SK-N-SH (cell line): ENCODE results near the gene DDX46. TPM values are rescaled to one million over a fixed set of nuclear protein-coding genes. Genes with fewer than 3 reads are reported as not detected.

ENCODE experiments used
- CTCF ChIA-PET: fragments of 300-600, 350-600 bp; formaldehyde crosslinking; extraction: SDS; loops from one replicate; lab custom pipeline; 2021; lab: Yijun Ruan, JAX
- POLR2A ChIA-PET: fragments of 350-600 bp; sonication (Branson Sonifier 250); formaldehyde crosslinking; extraction: SDS; loops from one replicate; lab custom pipeline; 2020; ENCODE audit warnings: antibody characterized with exemption, inconsistent platforms; lab: Yijun Ruan, JAX
- DNase-seq: peaks from one replicate; pipeline ENCODE4 v3.0.0; 2012
- H2AFZ ChIP-seq: fragments of 200-600 bp; sonication (generic); 2 replicates; pipeline ENCODE4 v1.8.1; 2016; ENCODE audit warnings: antibody characterized with exemption, mild to moderate bottlenecking, low read depth
- H3F3A ChIP-seq: fragments of 200-600 bp; sonication (generic); replicated peaks from 2 replicates; pipeline ENCODE3; 2016; ENCODE audit warnings: antibody characterized with exemption, mild to moderate bottlenecking; ENCODE audit not compliant: insufficient read depth
- H3K27ac ChIP-seq, 2 experiments: fragments of 200-500 bp in 1 of 2; fragments of 200-600 bp in 1 of 2; sonication (Bioruptor generic) in 1 of 2; sonication (generic), shearing (Covaris generic) in 1 of 2; 2 replicates each; pipeline versions ENCODE4 v1.5.1 to v1.6.1; 2014 to 2016; ENCODE audit warnings: low read depth in 2 of 2, inconsistent platforms in 1 of 2, low read length in 1 of 2, mild to moderate bottlenecking in 1 of 2, mixed read lengths in 1 of 2
- H3K27me3 ChIP-seq: fragments of 200-600 bp; sonication (generic), shearing (Covaris generic); 2 replicates; pipeline ENCODE4 v1.6.1; 2016; ENCODE audit warnings: mixed run types; ENCODE audit not compliant: insufficient read depth
- H3K36me3 ChIP-seq, 2 experiments: fragments of 200-500 bp in 1 of 2; fragments of 200-600 bp in 1 of 2; sonication (Bioruptor generic) in 1 of 2; sonication (generic) in 1 of 2; replicated peaks in 1 of 2; 2 replicates each; pipeline versions ENCODE3 to v1.5.1; 2014 to 2016; ENCODE audit warnings: low read length in 1 of 2, mild to moderate bottlenecking in 1 of 2; ENCODE audit not compliant: insufficient read depth in 2 of 2, control insufficient read depth in 1 of 2
- H3K4me1 ChIP-seq, 2 experiments: fragments of 200-500 bp in 1 of 2; fragments of 200-600 bp in 1 of 2; sonication (Bioruptor generic) in 1 of 2; sonication (generic), shearing (Covaris generic) in 1 of 2; 2 replicates each; pipeline versions ENCODE4 v1.5.1 to v1.6.1; 2014 to 2016; ENCODE audit warnings: low read depth in 1 of 2, low read length in 1 of 2, mixed run types in 1 of 2; ENCODE audit not compliant: insufficient read depth in 2 of 2, control insufficient read depth in 1 of 2
- H3K4me2 ChIP-seq: fragments of 200-600 bp; sonication (generic), shearing (Covaris generic); 2 replicates; pipeline ENCODE4 v1.6.1; 2017; ENCODE audit warnings: mixed run types
- H3K4me3 ChIP-seq, 2 experiments: fragments of 200-500 bp in 1 of 2; fragments of 200-600 bp in 1 of 2; sonication (Bioruptor generic) in 1 of 2; sonication (generic), shearing (Covaris generic) in 1 of 2; 2 replicates each; pipeline versions ENCODE4 v1.5.1 to v1.8.1; 2014 to 2016; ENCODE audit warnings: low read depth in 2 of 2, inconsistent platforms in 1 of 2, low read length in 1 of 2, mild to moderate bottlenecking in 1 of 2, mixed read lengths in 1 of 2, moderate library complexity in 1 of 2
- H3K79me2 ChIP-seq: fragments of 200-600 bp; sonication (generic); 2 replicates; pipeline ENCODE4 v1.8.1; 2017; ENCODE audit warnings: mild to moderate bottlenecking; ENCODE audit not compliant: insufficient read depth
- H3K9ac ChIP-seq: fragments of 200-600 bp; sonication (generic); 2 replicates; pipeline ENCODE4 v1.6.1; 2017; ENCODE audit warnings: mixed run types
- H3K9me2 ChIP-seq: fragments of 200-600 bp; sonication (generic); 2 replicates; pipeline ENCODE4 v1.6.1; 2017; ENCODE audit warnings: mixed run types
- H3K9me3 ChIP-seq: fragments of 200-600 bp; sonication (generic); 2 replicates; pipeline ENCODE4 v1.6.1; 2017; ENCODE audit warnings: mixed run types, mild to moderate bottlenecking, moderate library complexity
- H4K20me1 ChIP-seq: fragments of 200-600 bp; sonication (generic); 2 replicates; pipeline ENCODE4 v1.6.1; 2017; ENCODE audit warnings: mild to moderate bottlenecking, mixed run types; ENCODE audit not compliant: insufficient read depth
- CHD2 ChIP-seq: fragments of 150-350 bp; IDR thresholded peaks from 2 replicates; pipeline ENCODE4 v1.6.1; 2018; ENCODE audit warnings: low read length; ENCODE audit not compliant: partially characterized antibody
- ELF1 ChIP-seq: IDR thresholded peaks from 2 replicates; pipeline ENCODE4 v1.4.0; 2012
- EP300 ChIP-seq, 2 experiments: IDR thresholded peaks; 2 replicates each; pipeline versions ENCODE4 v1.4.0 to v1.6.1; 2012; ENCODE audit warnings: borderline replicate concordance in 1 of 2, low read depth in 1 of 2, low read length in 1 of 2
- FOXJ3 ChIP-seq: sonication (generic); formaldehyde crosslinking; IDR thresholded peaks from 2 replicates; pipeline ENCODE4 v1.5.1; 2020; ENCODE audit warnings: mild to moderate bottlenecking, missing genetic modification reagents
- FOXM1 ChIP-seq: IDR thresholded peaks from 2 replicates; pipeline ENCODE4 v1.4.0; 2012; ENCODE audit warnings: low read depth, mild to moderate bottlenecking
- GABPA ChIP-seq: IDR thresholded peaks from 2 replicates; pipeline ENCODE4 v1.4.0; 2012; ENCODE audit warnings: low read depth, mild to moderate bottlenecking
- GATA2 ChIP-seq: sonication (generic); formaldehyde crosslinking; IDR thresholded peaks from 2 replicates; pipeline ENCODE4 v1.5.0; 2020; ENCODE audit warnings: mild to moderate bottlenecking, missing genetic modification reagents
- JUND ChIP-seq: IDR thresholded peaks from 2 replicates; pipeline ENCODE4 v1.4.0; 2012
- MEF2A ChIP-seq: IDR thresholded peaks from 2 replicates; pipeline ENCODE4 v1.4.0; 2012; ENCODE audit warnings: low read depth, borderline replicate concordance
- MXI1 ChIP-seq: IDR thresholded peaks from 2 replicates; pipeline ENCODE4 v1.6.1; 2012; ENCODE audit warnings: mild to moderate bottlenecking, low read depth, low read length, improper control_type of control experiment
- NFIC ChIP-seq: IDR thresholded peaks from 2 replicates; pipeline ENCODE4 v1.4.0; 2012; ENCODE audit warnings: borderline replicate concordance
- NRF1 ChIP-seq: IDR thresholded peaks from 2 replicates; pipeline ENCODE4 v1.6.1; 2012; ENCODE audit warnings: low read depth, mild to moderate bottlenecking, low read length
- POLR2AphosphoS5 ChIP-seq: IDR thresholded peaks from 2 replicates; pipeline ENCODE4 v1.6.1; 2012; ENCODE audit warnings: low read depth, low read length
- RAD21 ChIP-seq: IDR thresholded peaks from 2 replicates; pipeline ENCODE4 v1.6.1; 2012; ENCODE audit warnings: mild to moderate bottlenecking, low read length
- RCOR1 ChIP-seq: fragments of 150-350 bp; IDR thresholded peaks from 2 replicates; pipeline ENCODE4 v1.6.1; 2017; ENCODE audit warnings: antibody characterized with exemption, low read length
- RFX5 ChIP-seq: IDR thresholded peaks from 2 replicates; pipeline ENCODE4 v1.6.1; 2012; ENCODE audit warnings: mild to moderate bottlenecking, improper control_type of control experiment, low read length
- SIN3A ChIP-seq: IDR thresholded peaks from 2 replicates; pipeline ENCODE4 v1.6.1; 2012; ENCODE audit warnings: low read depth, mild to moderate bottlenecking, low read length, moderate library complexity, borderline replicate concordance
- SMC3 ChIP-seq: IDR thresholded peaks from 2 replicates; pipeline ENCODE4 v1.6.1; 2012; ENCODE audit warnings: low read depth, low read length, improper control_type of control experiment
- TCF12 ChIP-seq: IDR thresholded peaks from 2 replicates; pipeline ENCODE4 v1.4.0; 2012
- YY1 ChIP-seq: IDR thresholded peaks from 2 replicates; pipeline ENCODE4 v1.4.0; 2012; ENCODE audit warnings: low read depth, mild to moderate bottlenecking
- WGBS: methylation state at CpG from one replicate; pipeline ENCODE4 v1.1.6; 2017; ENCODE audit warnings: low lambda C conversion rate; 5-methylcytosine and 5-hydroxymethylcytosine counted together
- polyA plus RNA-seq, 3 experiments: library from polyadenylated mRNA; depleted of rRNA; stranded (reverse); fragments of >200 nt; gene quantifications; 2 replicates each; pipeline ENCODE4 v1.2.3, GENCODE V29; 2012
- TF ChIP-seq, protein P1 (sequence below): IDR thresholded peaks from 2 replicates; pipeline ENCODE4 v1.4.0; 2012; ENCODE audit warnings: low read depth
- TF ChIP-seq, protein P2 (sequence below): IDR thresholded peaks from 2 replicates; pipeline ENCODE4 v1.4.0; 2012; ENCODE audit warnings: low read depth, borderline replicate concordance
- TF ChIP-seq, protein P3 (sequence below): IDR thresholded peaks from 2 replicates; pipeline ENCODE4 v1.4.0; 2012; ENCODE audit warnings: low read depth, borderline replicate concordance
- TF ChIP-seq, protein P4 (sequence below): fragments of 200-600 bp; sonication (generic); IDR thresholded peaks from 2 replicates; pipeline ENCODE4 v1.6.1; 2017; ENCODE audit warnings: antibody characterized with exemption, mild to moderate bottlenecking, moderate library complexity
- TF ChIP-seq, protein P5 (sequence below): fragments of 150-350 bp; IDR thresholded peaks from 2 replicates; pipeline ENCODE4 v1.6.1; 2016; ENCODE audit warnings: mild to moderate bottlenecking, low read depth, low read length
- TF ChIP-seq, protein P6 (sequence below): fragments of 150-350 bp; IDR thresholded peaks from 2 replicates; pipeline ENCODE4 v1.6.1; 2017; ENCODE audit warnings: antibody characterized with exemption, low read length, low read depth, borderline replicate concordance

Gene DDX46
- polyA plus RNA-seq, 1 of the 3 experiments (the other 2 are of a cell fraction) = 20.3 TPM

DNA sequence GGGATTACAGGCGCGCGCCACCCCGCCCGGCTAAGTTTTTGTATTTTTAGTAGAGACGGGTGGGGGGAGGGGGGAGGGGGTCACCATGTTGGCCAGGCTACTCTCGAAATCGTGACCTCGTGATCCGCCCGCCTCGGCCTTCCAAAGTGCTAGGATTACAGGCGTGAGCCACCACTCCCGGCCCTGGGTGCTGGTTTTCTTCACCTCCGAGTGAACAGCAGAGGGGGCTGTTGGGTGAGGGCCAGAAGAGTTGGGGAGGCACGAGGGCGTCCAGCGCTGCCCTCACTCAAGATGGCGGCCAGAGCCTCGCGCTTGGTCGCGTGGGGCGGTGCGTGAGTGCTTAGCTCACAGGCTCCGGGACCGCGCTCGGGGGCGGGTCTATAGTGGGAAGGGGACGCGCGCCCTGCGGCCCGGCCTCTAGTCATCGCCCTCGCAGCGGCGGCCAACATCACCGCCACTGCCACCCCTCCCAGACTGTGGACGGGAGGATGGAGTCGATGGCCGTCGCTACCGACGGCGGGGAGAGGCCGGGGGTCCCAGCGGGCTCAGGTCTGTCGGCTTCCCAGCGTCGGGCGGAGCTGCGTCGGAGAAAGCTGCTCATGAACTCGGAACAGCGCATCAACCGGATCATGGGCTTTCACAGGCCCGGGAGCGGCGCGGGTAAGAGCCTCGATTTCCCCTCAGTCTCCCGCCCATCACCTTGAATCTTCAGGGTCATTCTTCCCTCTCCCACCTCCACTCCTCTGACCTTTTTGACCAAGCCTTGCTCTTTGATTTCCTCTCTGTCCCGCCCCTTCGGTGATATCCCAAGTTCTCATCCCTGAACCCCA lies 20.2 kb upstream of the DDX46 start, which contains the start of gene CAMLG:
TSS of gene CAMLG (plus strand) at position 416 of the 830 bp plus-strand sequence. CDS start at position 489, 73 bp downstream.
- CTCF ChIA-PET = interaction anchor here (0.5 to 3.5 kb wide), 12 partner anchors 13 to 591 kb away, joined by 3 to 14 read pairs (median 3); partner anchors contain the start of genes C5orf24, DDX46 and PCBD2
- WGBS = 2% methylated on average over 28 of the region's 66 CpGs
- H3K9me3 ChIP-seq = no peaks in the 10 kb centered on the region
- TF ChIP-seq RCOR1 = no peak
- peak; percentile 70 for TF ChIP-seq POLR2AphosphoS5
- TF ChIP-seq, protein P1, sequence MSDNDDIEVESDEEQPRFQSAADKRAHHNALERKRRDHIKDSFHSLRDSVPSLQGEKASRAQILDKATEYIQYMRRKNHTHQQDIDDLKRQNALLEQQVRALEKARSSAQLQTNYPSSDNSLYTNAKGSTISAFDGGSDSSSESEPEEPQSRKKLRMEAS = peak; percentile 92
- TF ChIP-seq SIN3A = no peak
- TF ChIP-seq MXI1 = peak; percentile 56
- TF ChIP-seq, protein P2, sequence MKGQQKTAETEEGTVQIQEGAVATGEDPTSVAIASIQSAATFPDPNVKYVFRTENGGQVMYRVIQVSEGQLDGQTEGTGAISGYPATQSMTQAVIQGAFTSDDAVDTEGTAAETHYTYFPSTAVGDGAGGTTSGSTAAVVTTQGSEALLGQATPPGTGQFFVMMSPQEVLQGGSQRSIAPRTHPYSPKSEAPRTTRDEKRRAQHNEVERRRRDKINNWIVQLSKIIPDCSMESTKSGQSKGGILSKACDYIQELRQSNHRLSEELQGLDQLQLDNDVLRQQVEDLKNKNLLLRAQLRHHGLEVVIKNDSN = peak; percentile 84; the same call in 1 of the 2 replicates
- TF ChIP-seq TCF12 = no peak
- TF ChIP-seq RAD21 = peak; percentile 44; the same call in 1 of the 2 replicates
- no peak for TF ChIP-seq EP300 (IDR thresholded peaks at IDR 0.05; ENCODE audit: borderline replicate concordance in 1 of 2, low read depth in 1 of 2, low read length in 1 of 2)
- TF ChIP-seq FOXJ3 (CRISPR knock-in tag) = no peak
- no peak for TF ChIP-seq MEF2A
- no peak for TF ChIP-seq RFX5
- peak; percentile 38; the same call in 1 of the 2 replicates for TF ChIP-seq GABPA
- TF ChIP-seq YY1 = peak; percentile 97
- TF ChIP-seq, protein P3, sequence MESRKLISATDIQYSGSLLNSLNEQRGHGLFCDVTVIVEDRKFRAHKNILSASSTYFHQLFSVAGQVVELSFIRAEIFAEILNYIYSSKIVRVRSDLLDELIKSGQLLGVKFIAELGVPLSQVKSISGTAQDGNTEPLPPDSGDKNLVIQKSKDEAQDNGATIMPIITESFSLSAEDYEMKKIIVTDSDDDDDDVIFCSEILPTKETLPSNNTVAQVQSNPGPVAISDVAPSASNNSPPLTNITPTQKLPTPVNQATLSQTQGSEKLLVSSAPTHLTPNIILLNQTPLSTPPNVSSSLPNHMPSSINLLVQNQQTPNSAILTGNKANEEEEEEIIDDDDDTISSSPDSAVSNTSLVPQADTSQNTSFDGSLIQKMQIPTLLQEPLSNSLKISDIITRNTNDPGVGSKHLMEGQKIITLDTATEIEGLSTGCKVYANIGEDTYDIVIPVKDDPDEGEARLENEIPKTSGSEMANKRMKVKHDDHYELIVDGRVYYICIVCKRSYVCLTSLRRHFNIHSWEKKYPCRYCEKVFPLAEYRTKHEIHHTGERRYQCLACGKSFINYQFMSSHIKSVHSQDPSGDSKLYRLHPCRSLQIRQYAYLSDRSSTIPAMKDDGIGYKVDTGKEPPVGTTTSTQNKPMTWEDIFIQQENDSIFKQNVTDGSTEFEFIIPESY = peak; percentile 87; the same call in 1 of the 2 replicates
- TF ChIP-seq GATA2 = no peak
- no peak for TF ChIP-seq NFIC
- TF ChIP-seq, protein P4, sequence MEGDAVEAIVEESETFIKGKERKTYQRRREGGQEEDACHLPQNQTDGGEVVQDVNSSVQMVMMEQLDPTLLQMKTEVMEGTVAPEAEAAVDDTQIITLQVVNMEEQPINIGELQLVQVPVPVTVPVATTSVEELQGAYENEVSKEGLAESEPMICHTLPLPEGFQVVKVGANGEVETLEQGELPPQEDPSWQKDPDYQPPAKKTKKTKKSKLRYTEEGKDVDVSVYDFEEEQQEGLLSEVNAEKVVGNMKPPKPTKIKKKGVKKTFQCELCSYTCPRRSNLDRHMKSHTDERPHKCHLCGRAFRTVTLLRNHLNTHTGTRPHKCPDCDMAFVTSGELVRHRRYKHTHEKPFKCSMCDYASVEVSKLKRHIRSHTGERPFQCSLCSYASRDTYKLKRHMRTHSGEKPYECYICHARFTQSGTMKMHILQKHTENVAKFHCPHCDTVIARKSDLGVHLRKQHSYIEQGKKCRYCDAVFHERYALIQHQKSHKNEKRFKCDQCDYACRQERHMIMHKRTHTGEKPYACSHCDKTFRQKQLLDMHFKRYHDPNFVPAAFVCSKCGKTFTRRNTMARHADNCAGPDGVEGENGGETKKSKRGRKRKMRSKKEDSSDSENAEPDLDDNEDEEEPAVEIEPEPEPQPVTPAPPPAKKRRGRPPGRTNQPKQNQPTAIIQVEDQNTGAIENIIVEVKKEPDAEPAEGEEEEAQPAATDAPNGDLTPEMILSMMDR = peak; percentile 67
- 0 out of 2 replicates have a peak, but pooled peaks have one; percentile 22 for TF ChIP-seq ELF1
- TF ChIP-seq, protein P5, sequence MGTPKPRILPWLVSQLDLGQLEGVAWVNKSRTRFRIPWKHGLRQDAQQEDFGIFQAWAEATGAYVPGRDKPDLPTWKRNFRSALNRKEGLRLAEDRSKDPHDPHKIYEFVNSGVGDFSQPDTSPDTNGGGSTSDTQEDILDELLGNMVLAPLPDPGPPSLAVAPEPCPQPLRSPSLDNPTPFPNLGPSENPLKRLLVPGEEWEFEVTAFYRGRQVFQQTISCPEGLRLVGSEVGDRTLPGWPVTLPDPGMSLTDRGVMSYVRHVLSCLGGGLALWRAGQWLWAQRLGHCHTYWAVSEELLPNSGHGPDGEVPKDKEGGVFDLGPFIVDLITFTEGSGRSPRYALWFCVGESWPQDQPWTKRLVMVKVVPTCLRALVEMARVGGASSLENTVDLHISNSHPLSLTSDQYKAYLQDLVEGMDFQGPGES = no peak
- TF ChIP-seq, protein P6, sequence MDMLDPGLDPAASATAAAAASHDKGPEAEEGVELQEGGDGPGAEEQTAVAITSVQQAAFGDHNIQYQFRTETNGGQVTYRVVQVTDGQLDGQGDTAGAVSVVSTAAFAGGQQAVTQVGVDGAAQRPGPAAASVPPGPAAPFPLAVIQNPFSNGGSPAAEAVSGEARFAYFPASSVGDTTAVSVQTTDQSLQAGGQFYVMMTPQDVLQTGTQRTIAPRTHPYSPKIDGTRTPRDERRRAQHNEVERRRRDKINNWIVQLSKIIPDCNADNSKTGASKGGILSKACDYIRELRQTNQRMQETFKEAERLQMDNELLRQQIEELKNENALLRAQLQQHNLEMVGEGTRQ = peak; percentile 37; the same call in 1 of the 2 replicates
- peak; percentile 33 for TF ChIP-seq SMC3
- no peak for TF ChIP-seq JUND
- TF ChIP-seq FOXM1 = no peak
- no peak for TF ChIP-seq NRF1
- TF ChIP-seq CHD2 = peak; percentile 83

More for the DNA sequence above, 20.2 kb upstream of the DDX46 start, which contains the start of gene CAMLG:
- H3K79me2 ChIP-seq = peaks cover 49% of the 10 kb centered on the region
- peak within 1 kb of the TSS; percentile 76 to 84 for H3K4me3 ChIP-seq
- peak within 1 kb of the TSS; percentile 79 for H3K9ac ChIP-seq
- peak within 1 kb of the TSS; percentile 82 to 90 for H3K27ac ChIP-seq
- POLR2A ChIA-PET = interaction anchor here (0.6 to 1.6 kb wide), 7 partner anchors 20 to 1846 kb away, joined by 3 to 11 read pairs (median 4); partner anchors contain the start of genes DDX46, HSPA4, PCBD2 and TXNDC15
- peak within 1 kb of the TSS; percentile 78 for H3K4me2 ChIP-seq
- H3K4me1 ChIP-seq = peaks cover 0 to 12% of the 10 kb centered on the region in 2 experiments; a peak in 2 of 4 replicates
- H4K20me1 ChIP-seq = 0 out of 2 replicates have a peak, but pooled peaks cover 3% of the 10 kb centered on the region
- peaks cover 6 to 20% of the 10 kb centered on the region in 2 experiments for H3K36me3 ChIP-seq
- peak within 1 kb of the TSS; percentile 99 for H2AFZ ChIP-seq
- H3F3A ChIP-seq = peaks cover 8% of the 10 kb centered on the region
- H3K9me2 ChIP-seq = no peaks in the 10 kb centered on the region
- peak; percentile 94 for DNase-seq
- H3K27me3 ChIP-seq = no peaks in the 10 kb centered on the region
